PFSK-1 (cell line): ENCODE data around the gene DNAJB2.

Experiments used
- FOXP2 ChIP-seq: optimal IDR thresholded peaks from 2 replicates; pipeline ENCODE3; 2011; ENCODE audit warnings: borderline replicate concordance, control low read depth, inconsistent platforms; ENCODE audit not compliant: insufficient read depth; ENCODE audit errors: extremely low read length, extremely low read depth
- POLR2AphosphoS5 ChIP-seq: IDR thresholded peaks from 2 replicates; pipeline ENCODE4 v1.6.1; 2012; ENCODE audit warnings: low read depth, mild to moderate bottlenecking, control low read depth, low read length, moderate library complexity
- TAF1 ChIP-seq: IDR thresholded peaks from 2 replicates; pipeline ENCODE4 v1.6.1; 2012; ENCODE audit warnings: low read length, control low read depth, borderline replicate concordance; ENCODE audit not compliant: insufficient read depth

- no peak for TF ChIP-seq POLR2AphosphoS5
- no peak for TF ChIP-seq FOXP2
- no peak for TF ChIP-seq TAF1
Measured at GRCh38 chr2:219244789-219245147, 34.4 kb upstream of the DNAJB2 start.
